Measurements from ENCODE around the gene CAP2.

- no peak for TF ChIP-seq GATA2 (IDR thresholded peaks at IDR 0.05; ENCODE audit: low read depth, low read length)
- no peak for TF ChIP-seq GATA3 (IDR thresholded peaks at IDR 0.05; ENCODE audit: low read depth, low read length)
Measured at GRCh38 chr6:17413313-17413750, 19.9 kb downstream of the CAP2 start.
